Ammon's horn (tissue), 1 donor: ENCODE data around the gene GPHN.

Experiments used
- DNase-seq: peaks from one replicate; pipeline ENCODE4 v3.0.0-alpha.2; 2016; ENCODE audit warnings: low spot score

Gene GPHN

DNA sequence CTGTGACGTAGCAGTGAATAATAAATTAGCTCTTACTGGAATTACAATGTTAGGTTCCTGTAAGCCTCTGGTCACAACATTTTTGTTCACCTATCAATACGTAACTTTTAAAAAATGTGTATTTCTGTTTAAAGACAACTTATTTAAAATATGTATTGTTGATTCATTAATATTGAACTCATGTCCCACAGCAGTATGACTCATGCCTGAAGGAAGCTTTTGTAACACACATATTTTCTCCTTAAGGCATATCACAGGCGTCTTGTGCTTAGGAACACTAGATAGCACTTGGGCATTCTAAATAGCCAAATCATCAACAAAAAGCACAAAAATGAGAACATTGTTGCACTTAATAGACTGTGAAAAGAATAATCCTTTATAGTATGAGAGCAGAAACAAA is 92.5 kb downstream of the GPHN start:
- no peak for DNase-seq

DNA sequence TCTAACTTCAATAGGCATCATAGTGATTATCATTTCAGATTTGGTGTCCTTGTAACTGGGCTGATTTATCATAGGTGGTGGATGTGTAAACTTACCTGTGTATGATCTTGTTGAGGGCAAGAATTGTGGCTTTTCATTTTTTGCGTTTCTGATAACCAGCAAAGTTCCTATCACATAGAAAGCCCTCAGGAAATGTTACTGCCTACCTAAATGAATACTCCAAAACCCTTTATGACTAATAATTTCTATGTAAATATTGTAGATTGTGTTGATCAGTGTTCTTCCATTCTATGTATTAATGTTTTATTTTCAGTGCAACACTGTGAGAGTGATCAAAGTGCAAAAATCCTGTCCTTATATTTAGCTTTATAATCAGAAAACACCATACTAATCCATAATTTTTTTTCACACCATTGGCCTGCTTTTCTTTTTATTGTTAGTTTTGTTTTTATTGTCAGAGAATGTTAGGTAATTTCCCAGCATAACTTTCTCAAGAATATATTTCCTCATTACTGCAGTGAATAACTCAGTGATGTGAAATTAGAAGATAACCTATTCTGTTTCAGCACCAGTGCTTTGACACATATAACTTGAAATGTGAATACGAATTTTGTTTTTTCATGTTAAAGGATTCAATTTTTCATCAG is 94.1 kb downstream of the GPHN start:
- DNase-seq: no peak

DNA sequence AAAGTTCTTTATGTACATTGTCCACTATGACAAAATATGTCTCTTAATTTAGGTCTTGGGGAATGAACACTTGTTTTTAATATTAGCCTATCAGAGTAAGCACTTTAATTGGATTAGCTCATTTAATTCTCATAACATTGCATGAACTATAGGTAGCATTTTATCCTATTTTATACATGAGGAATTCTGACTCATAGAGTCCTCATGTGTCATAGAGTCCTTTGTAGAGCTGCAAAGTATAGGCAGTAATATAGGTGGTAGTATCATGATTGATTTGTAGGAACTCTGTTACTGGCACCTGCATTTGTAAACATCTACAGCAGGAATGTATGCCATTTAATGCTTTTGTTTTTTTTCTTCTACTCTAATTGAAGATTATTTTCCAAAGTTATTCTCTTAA is 96.0 kb downstream of the GPHN start:
- DNase-seq: no peak

DNA sequence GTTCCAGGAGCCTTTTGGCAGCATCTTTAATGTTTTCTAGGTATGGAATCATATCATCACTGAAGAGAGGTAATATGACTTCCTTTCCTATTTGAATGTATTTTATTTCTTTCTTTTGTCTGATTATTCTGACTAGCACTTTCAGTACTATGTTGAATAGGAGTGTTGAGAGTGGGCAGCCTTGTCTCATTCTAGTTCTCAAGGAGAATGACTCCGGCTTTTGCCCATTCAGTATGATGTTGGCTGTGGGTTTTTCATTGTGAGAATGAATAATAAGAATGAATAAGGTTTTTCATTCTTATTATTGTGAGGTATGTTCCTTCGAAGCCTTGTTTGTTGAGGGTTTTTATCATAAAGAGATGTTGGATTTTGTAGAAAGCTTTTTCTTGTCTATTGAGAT is 98.9 kb downstream of the GPHN start:
- no peak for DNase-seq

DNA sequence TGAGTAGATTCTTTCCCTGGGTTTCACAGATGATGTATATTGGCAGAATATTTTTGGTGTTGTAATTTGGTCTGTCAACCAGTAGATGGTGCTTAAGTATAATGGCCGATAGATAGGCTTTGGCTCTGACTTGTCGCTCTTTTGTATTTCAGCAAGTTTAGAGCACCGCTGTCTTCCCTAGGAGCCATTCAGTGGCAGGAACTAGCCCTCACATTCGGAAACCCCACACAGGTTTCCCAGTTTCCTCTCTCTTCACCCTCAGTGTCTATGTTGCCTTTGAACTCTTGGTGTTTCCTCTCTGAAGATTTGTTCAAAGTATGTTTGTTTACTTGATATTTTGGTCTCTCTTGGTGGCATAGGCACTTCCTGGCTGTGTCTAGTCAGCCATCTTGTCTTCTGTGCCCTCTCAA is 102.2 kb downstream of the GPHN start:
- DNase-seq: no peak

DNA sequence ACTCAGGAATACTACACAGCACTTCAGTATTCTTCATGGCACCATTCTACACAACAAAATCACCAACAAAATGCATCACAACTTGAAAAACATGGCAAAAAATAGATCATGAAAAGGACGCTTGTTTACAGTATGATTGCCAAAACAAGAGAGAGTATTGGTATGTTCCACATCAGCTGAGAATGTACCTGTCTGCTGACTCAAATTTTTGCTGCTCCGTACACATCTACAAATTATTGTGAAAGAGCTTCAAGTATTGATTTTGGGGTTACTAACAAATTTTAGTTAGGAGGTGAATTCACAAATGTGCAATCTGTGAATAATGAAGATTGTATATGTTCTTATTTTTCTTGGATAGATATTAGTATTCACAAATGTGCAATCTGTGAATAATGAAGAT is 105.4 kb downstream of the GPHN start:
- no peak for DNase-seq

DNA sequence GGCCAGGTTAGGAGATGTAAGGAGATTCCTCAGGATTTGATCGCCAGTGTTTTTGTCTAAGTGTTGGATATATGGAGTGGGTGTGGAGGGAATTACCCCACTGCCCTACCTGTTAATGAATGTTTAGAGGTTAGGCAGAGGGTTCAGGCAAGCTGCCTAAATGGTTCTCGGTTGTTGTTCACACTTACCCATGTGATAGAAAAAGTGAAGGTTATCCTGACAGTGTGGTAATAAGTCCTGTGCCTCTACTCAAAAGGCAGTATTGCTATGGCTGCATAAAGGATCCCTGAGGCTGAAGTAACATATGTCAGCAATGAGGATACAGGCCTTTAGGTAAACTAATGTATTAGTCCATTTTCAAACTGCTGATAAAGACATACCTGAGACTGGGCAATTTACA is 112.0 kb downstream of the GPHN start:
- no peak for DNase-seq

DNA sequence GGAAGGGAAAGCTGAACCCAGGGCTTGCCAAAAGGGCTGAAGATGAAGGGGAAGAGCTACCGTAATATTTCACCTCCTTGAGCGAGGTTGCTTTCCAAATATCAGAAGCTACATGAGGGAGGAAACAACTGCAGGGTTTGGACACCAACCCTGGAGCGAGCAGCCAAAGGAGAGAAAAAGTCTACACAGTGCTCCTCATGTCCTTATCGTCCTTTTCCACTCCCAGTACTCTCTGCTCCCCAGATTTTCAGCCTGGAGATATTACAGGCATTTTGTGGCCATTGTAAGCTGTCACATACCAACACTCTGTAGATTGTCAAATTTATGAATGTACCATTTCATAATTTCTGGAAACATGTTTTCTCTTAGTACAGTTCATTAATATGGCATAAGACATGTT is 115.9 kb downstream of the GPHN start:
- no peak for DNase-seq

DNA sequence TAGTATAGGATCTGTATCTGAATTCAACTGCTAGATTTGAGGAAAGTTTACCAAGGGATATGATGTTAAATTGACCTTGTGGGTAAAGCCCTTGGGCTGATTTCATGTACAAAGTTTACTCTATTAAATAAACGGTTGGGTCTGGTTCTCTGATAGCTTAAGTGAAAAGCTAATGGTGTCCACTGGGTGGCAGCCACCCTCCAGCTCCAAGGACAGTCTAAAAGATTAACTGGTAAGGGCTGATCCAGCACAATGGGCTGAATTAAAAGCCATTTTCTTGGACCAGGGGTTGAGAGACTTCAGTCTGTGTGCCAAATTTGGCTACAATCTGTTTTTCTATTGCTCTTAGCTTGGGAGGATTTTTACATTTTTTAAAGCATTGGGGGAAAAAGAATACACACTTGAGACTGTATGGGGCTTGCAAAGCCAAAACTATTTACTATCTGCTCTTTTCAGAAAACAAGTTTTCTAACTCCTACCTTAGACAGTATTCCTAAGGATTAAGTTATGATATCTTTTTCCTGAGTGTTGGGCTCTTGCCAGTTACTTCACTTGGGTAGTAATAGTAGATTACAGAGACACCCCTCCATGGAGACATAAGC is 116.5 kb downstream of the GPHN start:
- DNase-seq: peak; percentile 74

DNA sequence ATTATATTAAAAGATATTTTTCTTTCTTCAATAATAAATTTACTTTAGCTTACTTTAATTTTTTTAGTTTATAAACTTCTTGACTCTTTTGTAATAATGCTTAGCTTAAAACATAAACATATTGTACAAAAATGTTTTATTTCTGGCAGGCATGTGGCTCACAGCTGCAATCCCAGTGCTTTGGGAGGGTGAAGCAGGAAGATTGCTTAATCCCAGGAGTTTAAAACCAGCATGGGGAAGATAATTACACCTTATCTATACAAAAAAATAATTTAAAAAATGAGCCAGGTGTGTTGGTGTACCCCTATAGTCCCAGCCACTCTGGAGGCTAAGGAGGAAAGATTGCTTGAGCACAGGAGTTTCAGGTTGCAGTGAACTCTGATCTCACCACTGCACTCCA is 120.7 kb downstream of the GPHN start:
- DNase-seq: no peak

DNA sequence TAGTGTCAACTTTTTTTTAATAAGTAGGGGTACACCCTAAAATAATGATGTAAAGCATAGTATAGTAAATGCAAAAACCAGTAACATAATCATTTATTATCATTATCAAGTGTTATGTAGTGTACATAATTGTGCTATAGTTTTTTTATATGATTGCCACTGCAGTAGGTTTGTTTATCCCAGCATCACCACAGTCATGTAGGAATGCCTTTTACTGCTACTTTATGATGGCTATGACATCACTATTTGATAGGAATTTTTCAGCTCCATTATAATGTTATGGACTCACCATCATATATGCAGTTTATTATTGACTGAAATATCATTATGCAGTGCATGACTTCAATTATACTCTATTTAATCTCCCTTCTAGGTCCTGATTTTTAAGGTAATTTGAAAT is 121.6 kb downstream of the GPHN start:
- no peak for DNase-seq

DNA sequence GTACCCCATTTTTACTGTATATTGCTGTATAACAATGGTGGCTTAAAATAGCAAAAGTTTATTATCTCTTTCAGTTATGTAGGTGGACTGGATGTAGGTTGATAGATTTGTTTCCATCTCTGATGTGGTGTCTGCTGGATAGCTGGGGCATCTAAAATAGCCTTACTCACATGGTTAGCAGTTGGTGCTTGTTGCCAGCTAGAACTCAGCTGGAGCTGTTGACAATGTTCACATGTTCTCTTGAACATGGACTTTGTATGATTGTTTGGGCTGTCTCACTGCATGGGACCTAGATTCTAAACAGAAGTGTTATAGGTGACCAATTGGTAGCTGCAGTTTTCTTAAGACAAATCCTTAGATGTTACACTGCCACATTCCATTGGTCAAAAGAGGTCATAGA is 126.9 kb downstream of the GPHN start:
- no peak for DNase-seq

DNA sequence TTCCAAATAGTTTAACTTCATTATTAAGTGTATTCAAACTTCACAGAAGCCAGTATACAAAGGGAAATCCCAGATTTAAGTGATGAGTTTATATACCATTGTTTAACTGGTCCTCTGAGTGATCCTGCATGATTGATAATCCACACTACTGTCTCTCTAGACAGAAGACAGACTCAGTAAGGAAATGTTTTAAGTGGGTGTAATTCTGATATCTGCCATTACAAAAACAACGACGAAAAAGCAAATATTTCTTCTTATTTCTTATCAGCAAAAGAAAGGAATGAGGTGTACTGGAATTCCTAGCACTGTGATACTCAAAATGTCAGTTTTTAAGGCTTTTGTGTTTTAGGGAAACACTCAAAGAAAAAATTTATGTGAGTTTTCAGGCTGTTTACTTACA is 127.5 kb downstream of the GPHN start:
- no peak for DNase-seq

DNA sequence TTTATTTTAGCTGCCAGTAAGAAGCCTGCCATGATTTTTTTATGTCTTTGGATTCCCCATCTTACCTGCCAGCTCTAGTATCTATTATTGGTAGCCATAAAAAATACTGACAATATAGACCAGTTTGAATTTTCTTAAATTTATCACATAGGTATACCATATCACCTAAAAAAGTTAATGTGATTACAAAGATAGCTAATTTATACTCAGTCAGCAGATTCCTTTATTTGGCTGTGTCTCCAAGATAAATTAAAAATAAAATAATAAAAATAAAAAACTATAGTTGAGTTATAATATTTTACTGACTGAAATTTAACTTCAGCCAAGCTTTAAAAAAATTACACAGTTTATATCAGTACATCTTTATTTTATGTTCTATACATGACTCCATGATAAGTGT is 128.3 kb downstream of the GPHN start:
- no peak for DNase-seq

DNA sequence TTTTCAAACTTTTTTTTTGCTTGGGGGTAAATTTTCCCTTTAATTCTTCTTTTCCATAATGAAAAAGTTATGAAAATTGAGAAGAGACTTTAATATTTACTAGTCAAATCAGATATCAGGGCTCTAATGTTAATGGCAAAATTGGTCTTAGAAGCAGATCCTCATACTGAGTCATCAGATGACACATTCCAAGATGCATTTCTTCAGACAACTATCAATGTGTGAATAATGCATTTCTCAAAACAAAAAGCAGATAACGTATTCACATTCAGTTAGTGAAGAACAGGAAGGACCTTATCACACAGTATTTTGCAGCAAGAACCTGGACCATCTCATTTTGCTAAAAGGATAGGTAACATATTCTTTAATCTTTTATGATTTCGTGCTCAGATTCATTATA is 130.7 kb downstream of the GPHN start:
- DNase-seq: no peak

DNA sequence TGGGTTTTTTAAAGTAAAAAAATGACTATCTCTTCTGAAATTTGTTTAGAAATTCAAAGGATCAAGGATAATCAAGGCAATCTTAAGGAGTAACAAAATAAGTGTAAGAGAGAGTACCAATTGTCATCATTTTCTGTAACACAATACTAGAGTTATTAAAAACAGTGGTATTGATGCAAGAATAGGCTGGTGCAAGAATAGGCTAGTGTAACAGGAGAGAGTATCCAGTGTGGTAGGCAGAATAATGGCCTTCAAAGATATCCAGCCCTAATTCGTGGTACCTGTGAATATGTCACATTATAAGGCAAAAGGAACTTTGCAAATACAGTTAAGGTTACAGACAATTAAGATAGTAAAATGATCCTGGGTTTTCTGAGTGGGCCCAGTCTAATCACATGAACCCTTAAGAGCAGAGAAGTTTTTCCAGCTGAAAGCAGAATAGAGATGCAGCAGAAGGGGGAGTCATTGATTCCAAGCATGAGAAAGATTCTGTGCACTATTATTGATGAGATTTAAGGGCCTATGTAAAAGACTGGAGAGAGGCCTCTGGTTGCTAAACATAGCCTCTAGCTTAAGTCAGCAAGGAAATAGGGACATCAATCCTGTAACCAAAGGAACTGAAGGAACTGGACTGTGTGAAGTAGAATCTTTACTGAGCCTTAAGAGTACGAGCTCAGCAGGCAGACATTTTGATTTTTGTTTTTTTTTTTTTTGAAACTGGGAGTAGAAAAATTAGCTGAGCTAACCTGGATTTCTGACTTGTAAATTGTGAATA is 134.1 kb downstream of the GPHN start:
- DNase-seq: no peak

DNA sequence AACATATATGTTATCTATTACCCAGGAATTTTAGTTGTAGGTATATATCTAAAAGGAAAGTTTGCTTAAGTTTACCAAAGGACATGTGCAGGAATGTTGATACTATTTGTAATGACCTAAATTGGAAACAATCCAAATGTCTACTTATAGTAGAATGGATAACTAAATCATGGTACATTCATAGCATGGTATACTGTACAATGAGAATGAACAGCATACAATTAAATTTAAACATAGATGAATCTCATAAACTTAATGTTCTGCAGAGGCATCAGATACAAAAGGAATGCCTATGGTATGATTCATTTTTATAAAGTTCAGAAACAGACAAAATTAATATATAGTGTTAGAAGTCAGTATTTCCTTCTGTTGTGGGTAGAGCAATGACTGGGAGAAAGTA is 135.4 kb downstream of the GPHN start:
- DNase-seq: no peak

DNA sequence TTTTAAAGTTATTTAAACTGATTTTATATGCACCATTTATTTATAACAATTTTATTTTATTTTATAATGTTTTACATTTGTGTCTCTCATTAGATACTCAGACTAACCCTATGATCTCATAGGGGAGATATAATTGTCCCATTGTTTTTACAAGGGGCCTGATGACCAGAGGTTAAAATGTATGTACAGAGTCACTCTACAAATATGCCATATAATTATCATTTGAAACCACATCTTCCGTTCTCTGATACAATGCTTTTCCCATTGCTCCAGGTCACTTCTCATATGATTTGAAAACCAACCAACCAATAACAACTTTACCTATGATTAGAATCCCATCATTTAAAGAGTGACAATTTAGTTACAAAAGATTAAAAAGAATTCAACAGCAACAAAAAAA is 137.8 kb downstream of the GPHN start:
- DNase-seq: no peak

DNA sequence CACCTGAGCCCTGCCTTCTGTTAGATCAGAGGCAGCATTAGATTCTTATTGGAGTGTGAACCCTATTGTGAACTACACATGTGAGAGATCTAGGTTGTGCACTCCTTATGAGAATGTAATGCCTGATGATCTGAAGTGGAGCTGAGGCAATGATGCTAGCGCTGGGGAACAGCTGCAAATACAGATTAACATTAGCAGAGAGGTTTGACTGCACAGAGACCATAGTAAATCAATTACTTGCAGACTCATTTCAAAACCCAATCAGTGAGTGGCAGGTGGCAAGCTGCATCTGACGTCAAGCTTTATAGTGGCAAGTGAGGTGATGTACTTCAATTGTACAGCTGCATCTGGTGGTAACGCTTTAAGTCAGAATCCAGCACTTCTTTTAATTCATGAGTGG is 141.6 kb downstream of the GPHN start:
- DNase-seq: no peak

DNA sequence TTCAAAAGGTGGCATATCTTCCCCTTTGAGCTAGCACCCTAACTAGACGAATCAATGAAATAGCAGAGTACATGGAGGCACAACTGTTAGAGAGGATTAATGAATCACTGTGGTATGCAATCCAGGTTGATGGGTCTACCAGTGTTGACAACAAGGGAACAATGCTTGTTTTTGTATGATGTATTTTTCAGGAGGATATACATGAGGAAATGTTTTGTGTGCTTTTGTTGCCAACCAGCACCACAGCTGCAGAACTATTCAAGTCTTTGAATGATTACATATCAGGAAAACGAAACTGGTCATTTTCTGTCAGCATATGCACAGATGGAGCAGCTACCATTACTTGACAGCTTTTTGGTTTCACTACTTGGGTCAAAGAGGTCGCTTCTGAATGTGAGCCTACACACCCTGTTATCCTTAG is 142.6 kb downstream of the GPHN start:
- no peak for DNase-seq

DNA sequence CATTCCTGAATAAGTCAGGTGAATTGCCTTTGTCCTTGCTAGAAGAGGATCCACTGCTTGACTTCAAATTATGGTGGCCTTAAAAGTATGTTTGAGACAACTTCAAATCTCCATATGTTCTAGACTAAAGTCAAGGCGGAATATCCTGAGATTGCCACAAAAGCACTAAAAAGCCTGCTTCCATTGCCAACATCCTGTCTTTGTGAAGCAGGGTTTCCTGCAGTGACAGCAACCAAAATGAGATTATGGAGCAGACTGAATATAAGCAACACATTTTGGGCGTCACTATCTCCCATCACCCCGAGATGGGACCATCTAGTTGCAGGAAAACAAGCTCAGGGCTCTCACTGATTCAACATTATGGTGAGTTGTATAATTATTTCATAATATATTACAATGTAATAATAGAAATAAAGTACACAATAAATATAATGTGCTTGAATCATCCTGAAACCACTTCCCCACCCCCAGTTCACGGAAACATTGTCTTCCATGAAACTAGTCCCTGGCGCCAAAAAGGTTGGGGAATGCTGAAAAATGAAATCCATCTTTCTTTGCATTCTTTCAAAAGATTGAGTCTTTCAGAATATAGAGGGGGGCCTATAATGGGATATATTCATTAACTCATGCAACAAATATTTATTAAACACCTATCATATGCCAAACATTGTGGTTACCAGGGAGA is 143.7 kb downstream of the GPHN start:
- no peak for DNase-seq

DNA sequence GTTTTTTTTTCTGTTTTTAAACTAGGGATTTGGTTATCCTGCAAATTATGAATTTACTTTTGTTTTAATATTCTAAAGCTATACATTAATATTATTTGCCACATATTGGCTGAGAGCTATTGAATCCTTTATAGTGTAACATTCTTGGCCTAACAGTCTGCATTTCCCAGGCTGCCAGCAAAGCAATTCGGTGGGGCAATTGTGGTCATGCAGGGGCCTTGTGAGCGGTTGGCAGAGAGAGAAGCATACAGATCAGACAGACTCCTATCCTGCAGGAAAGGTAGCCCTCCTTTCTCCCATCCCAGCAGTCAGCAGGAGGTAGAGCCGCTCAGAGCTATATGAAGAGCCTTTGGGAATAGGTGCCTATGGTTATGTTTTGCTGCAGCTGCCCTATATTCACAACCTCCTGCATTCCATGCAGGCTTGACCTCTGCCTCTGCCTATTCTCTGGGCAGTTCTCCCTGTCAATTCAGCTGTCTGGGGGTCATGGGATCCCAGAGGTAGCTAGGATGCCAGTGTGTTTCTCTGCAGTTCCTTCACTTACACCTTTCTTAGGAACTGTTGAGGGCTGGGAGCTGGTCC is 144.7 kb downstream of the GPHN start:
- DNase-seq: peak; percentile 16

DNA sequence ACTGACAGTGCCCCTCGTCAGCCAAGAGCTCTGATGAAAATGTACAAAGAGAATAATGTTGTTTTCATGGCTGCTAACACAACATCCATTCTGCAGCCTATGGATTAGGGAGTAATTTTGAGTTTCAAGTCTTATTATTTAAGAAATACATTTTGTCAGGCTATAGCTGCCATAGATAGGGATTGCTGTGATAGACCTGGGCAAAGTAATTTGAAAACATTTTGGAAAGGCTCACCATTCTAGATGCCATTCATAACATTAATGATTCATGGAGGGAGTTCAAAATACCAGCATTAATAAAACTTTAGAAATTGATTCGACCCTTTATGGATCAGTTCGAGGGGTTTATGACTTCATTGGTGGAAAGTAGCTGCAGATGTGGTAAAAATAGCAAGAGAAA is 149.8 kb downstream of the GPHN start:
- no peak for DNase-seq
